GM12874 (cell line): Measurements from ENCODE around the gene ADCYAP1R1.

Experiments used
- TF ChIP-seq, protein P1 (sequence below): IDR thresholded peaks from 2 replicates; pipeline ENCODE4 v1.5.1; 2011; ENCODE audit warnings: low read depth, mild to moderate bottlenecking, control low read depth, low read length, moderate library complexity; ENCODE audit not compliant: insufficient read depth

Gene ADCYAP1R1

DNA sequence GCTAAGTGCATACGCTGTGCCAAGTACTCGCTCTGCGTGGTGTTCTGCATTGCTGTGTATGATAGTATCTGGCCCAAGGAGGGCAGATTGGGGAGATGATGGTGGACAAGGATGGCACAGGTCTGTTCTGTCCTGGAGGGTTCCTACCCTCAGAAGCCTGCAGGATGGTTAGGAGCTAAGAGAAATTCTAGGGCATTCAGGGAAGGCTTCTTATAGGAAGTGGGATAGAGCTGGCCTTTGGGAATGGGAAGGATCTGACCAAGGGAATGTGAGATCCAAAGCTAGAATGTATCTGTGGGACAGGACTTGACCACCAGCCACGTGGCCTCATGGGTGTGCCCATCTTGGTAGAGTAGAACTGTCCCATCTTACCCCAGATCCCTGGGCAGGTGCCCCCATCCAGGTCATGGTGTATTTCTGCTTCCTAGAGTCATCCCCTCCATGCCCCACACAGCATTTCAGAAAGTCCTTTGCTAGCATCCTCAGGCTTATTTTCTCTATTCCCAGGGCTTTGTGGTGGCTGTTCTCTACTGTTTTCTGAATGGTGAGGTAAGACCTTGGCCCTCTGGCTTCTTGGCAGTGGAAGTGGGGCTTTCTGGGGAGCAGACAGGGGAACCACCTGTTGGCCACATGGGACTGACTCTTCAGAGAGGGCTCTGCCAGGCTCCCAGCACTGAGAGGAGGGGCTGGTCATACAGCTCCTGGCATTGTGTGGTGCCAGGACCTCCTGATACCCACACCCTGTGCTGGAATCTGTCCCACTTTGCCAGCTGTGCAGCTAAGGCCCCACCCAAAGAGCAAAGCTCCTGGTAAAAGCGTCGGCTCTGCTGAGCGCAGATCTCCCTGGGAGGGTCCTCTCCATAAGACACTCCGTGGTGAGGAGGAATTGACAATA, 52.5 kb downstream of the ADCYAP1R1 start:
- TF ChIP-seq, protein P1, sequence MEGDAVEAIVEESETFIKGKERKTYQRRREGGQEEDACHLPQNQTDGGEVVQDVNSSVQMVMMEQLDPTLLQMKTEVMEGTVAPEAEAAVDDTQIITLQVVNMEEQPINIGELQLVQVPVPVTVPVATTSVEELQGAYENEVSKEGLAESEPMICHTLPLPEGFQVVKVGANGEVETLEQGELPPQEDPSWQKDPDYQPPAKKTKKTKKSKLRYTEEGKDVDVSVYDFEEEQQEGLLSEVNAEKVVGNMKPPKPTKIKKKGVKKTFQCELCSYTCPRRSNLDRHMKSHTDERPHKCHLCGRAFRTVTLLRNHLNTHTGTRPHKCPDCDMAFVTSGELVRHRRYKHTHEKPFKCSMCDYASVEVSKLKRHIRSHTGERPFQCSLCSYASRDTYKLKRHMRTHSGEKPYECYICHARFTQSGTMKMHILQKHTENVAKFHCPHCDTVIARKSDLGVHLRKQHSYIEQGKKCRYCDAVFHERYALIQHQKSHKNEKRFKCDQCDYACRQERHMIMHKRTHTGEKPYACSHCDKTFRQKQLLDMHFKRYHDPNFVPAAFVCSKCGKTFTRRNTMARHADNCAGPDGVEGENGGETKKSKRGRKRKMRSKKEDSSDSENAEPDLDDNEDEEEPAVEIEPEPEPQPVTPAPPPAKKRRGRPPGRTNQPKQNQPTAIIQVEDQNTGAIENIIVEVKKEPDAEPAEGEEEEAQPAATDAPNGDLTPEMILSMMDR, result no peak

DNA sequence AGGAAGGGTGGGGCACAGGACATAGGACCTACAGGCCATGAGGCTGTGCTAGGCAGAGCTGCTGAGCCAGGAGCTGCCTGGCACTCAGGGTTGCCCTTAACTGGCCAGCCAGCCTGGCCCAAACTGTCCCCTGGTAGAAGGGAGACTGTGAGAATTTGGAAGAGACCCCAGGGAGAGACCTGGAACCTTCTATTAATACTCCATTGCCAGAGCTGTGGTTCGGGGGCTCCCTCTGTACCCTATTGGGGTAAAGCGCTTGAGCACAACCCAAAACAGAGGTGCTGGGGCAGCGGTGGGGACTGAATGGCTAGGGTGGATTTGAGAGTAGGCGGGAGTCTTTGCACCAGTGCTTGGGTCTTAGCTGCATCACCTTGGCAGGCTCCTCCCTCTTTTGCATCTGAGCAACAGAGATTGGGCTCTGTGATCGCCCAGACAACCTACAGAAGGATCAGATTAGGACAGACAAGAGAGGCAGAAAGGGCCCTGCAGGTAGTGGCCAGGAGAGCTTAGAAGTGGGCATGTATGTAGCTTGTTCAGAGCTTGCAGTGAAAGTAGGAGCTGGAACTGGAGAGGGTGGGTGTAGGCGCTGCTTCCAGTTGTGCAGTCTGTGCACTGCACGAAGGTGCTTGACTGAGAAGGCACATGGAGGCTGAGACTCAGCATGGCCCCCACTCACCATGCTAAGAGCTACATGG, 53.3 kb downstream of the ADCYAP1R1 start:
- TF ChIP-seq, protein P1, result no peak

DNA sequence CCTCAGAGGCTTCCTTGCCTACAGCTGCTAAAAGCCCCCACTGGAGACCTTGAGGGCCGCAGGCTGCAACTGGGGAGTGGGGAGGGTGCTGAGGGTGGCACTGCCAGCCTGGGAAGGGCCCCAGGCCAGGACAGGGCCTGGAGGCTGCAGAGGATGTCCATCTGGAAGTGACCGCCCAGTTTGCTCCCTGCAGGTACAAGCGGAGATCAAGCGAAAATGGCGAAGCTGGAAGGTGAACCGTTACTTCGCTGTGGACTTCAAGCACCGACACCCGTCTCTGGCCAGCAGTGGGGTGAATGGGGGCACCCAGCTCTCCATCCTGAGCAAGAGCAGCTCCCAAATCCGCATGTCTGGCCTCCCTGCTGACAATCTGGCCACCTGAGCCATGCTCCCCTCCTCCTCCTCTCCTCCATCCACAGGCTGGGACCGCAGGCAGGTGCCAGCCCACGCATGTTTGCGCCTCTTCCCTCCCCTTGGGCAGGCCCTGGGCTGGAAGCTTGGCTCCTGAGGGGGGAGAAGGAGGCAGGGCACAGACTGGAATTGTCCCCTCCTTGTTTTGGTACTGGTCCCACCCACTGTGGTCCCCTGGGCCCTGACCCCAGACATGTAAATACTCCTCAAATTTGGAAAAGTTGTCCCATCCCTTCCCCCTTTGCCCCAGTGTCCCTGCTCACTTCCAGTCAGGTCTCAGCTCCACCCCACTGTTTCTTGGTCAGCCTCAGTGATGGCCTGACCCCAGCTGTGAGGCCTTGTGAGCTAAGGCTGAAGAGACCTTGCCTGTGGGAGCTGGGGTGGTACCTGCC, 54.4 kb downstream of the ADCYAP1R1 start:
- TF ChIP-seq, protein P1, result no peak

DNA sequence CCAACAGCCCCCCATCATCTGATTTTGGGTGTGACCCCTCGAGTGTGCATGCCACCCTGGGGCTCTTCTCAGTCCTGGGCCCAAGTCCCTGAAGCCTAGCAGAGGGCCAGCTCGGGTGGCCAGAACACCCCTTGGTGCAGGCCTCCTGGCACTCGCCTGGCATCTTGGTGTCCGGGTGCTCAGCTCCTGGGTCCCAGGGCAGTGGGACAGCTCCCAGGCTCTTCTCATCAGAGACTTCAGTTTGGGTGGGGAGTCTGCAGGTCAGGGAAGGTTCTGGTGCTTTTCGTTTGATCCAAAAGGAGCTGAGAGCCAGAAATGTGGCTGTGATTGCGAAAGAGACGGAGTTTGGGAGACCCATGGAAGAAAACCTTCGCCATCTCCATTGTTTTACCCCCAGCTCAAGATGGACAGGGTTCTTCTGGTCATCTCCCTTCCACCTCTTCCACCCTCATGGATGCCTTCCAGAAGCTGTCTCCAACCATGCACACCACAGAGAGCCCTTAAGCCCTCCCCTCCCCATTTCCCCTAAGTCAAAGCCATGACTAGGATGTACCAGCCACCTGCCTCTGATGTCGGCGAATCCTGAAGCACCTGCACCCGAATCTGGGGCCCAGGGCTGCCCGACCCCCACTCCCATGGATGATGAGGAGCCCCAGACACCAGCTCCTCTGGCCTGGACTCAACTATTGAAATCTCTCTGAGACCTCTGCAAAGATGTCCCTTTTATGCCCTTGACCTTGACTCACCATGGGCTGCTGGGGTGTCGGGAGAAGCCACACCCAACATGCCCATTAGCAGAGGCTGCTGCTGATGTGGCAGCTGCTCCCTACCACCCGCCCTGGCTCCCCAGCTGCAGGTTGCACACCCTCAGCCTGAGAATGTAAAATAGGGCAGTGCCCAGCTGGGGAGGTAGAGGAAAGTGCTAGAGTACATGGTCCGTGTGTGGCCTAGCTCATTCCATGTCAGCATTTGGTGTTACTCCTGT, 55.3 kb downstream of the ADCYAP1R1 start:
- TF ChIP-seq, protein P1, result no peak

DNA sequence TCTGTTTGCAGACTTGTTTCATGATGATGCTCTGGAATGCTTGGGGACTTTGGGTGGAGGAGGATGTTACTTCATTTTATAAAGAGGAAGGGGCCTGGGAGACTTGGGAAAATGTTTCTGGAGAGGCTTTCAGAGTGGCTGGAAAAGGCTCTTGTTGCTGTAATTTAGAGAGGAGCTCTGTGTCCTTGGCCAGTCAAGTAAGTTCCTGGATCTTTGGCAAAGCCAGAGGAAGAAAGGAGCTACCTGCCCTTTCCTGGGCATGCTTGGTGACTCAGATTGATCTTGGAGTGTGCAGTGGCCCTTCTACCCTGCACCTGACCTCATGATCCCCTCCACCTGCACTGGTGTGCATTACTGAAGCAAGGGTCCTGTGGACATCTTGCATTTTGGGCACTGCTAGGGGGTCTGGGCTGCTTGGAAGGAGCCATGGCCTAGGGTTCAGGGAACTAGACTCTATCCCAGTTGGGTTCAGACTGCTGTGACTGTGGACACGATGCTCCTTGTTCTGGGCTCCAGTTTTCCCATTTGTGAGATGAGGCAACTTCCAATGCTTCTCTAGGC, 56.1 kb downstream of the ADCYAP1R1 start:
- TF ChIP-seq, protein P1, result no peak

DNA sequence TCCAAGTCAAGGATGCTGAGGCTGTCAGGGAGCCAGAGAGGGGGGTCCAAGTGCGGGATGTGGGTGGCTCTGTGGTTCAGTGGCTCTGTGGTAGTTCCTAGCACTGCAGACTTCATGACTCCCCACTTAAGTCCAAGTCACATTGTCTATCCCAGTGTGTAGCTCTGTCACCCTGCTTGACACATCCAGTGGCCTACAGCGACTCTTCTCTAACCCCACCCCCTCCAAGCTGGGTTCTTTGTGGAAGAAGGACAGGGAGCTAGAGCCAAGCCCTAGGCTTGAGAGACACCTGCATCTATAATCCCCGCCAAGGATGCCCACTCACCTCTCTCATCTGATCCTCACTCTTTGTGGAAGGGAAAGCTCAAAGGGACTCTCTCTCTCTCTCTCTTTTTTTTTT, 57.6 kb downstream of the ADCYAP1R1 start:
- TF ChIP-seq, protein P1, result no peak
